ENCODE data around the gene MSLN.

The MSLN gene

DNA sequence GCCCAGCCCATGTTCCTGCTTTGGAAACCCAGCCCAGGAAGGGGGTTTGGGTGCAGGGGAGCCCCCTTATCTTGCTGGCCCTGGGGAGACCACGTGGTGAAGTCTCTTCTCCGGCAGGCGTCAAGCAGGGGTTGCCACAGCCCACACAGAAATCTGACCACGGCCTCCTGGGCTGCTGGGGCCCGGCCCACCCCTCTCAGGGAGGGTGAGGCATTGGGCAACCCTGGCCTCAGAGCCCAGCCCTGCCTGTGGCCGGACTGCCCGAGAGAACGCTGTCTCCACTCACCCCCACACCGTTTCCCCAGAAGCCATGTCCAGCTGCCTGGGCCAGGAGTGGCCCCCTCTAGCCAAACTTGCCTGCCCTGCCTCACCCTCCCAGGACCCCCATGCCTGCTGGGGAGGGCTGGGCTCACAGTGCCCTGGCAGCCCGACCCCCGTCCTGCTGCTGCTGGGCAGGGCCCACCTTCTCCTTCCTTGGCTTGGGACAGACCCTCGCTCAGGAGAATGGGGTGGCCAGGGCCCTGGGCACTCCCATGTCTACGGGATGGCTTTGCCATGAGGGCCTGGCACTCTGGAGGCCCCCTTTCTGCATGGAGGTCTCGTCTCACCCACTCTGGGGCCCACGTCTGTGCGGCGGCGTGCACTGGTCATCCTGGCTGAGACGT, 20.9 kb downstream of the MSLN start:
- TF ChIP-seq POLR2A (IDR thresholded peaks at IDR 0.05; ENCODE audit: low read depth, low read length), result no peak
- TF ChIP-seq POLR2AphosphoS5 (IDR thresholded peaks at IDR 0.05; ENCODE audit: low read depth, low read length), result no peak
- no peak for TF ChIP-seq TAF1 (IDR thresholded peaks at IDR 0.05; ENCODE audit: borderline replicate concordance, low read depth, low read length)
- FAIRE-seq, result no peak

DNA sequence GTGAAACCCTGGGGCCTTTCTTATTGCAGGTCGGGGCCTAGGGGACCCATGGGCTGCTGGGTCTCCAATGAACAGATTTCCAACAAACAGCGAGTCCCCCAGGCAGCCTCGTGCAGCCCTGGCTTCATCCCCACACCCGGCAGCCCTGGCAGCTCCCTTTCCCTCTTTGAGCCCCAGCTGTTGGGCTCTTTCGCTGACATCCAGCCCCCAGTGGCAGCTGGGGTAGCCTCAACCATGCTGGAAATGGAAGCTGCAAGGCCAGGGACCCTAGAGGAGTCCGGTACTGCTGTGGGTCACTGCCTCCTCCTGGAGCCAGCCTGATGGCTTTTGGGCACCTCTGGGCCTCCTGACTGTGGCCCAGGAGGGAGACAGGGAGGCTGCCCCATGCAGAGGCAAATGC, 21.7 kb downstream of the MSLN start:
- no peak for DNase-seq (ENCODE audit: insufficient read length)
- TF ChIP-seq POLR2AphosphoS5 (IDR thresholded peaks at IDR 0.05; ENCODE audit: low read depth, low read length), result no peak
- TF ChIP-seq TAF1 (IDR thresholded peaks at IDR 0.05; ENCODE audit: borderline replicate concordance, low read depth, low read length), result no peak
- no peak for TF ChIP-seq POLR2A (IDR thresholded peaks at IDR 0.05; ENCODE audit: low read depth, low read length)
- no peak for FAIRE-seq

More for the DNA sequence above, 20.9 kb downstream of the MSLN start:
- DNase-seq (ENCODE audit: insufficient read length), result no peak

DNA sequence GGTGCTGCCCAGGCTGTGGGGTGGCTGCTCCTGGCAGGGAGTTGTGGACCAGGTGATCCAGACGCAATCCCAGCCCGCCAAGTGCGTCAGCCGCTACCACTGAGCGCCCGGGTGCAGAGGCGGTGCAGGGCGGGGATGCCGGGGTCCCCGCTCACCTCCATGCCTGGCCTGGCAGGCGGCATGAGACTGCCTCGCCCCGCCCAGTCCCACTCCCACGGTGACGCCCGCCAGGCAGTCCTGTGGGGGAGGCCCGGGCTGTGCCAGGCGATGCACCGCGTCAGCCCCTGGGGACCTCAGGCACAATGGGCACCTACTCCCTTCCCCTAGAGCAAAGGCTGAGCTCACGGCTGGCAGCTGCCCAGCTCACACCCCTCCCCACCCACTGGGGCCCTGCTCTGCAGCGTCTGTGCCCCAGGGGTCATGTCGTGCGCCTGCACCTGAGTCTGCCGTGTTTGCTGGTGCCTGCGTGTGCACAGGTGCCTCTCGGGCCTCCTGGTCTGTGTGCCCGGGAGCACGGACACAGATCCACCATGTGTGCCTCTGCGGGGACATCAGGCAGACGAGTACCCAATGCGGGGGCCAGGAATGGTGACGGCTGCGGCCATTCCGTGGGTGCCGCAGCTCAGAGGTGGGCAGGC, 22.4 kb downstream of the MSLN start:
- DNase-seq (ENCODE audit: insufficient read length), result no peak
- TF ChIP-seq POLR2A (IDR thresholded peaks at IDR 0.05; ENCODE audit: low read depth, low read length), result no peak
- TF ChIP-seq TAF1 (IDR thresholded peaks at IDR 0.05; ENCODE audit: borderline replicate concordance, low read depth, low read length), result no peak
- TF ChIP-seq POLR2AphosphoS5 (IDR thresholded peaks at IDR 0.05; ENCODE audit: low read depth, low read length), result no peak; the same call in 1 of the 2 replicates
- no peak for FAIRE-seq

GRCh38 chr16:783404-784161, 23.0 kb downstream of the MSLN start:
- no peak for TF ChIP-seq POLR2AphosphoS5 (IDR thresholded peaks at IDR 0.05; ENCODE audit: low read depth, low read length)
- FAIRE-seq (no peak), DNase-seq (ENCODE audit: insufficient read length) (no peak)

DNA sequence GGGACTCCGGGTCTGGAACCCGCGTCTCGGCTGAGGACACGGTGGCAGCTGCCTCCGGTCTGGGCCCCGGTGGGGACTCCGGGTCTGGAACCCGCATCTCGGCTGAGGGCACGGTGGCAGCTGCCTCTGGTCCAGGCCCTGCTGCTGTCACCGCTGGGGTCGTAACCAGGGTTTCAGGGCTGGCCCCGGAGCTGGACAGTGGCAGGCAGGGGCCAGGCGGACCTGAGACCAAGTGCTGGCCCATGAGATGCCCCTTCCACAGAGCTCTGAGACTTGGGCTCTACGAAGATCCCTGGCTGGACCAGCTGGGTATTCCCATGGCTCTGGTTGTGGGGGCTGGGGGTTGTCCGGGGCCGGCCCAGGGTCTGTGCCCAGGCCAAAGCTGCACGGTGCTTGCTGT, 23.9 kb downstream of the MSLN start:
- no peak for FAIRE-seq
- no peak for DNase-seq (ENCODE audit: insufficient read length)
- TF ChIP-seq POLR2AphosphoS5 (IDR thresholded peaks at IDR 0.05; ENCODE audit: low read depth, low read length) (no peak), POLR2A (IDR thresholded peaks at IDR 0.05; ENCODE audit: low read depth, low read length) (no peak), TAF1 (IDR thresholded peaks at IDR 0.05; ENCODE audit: borderline replicate concordance, low read depth, low read length) (no peak)

GRCh38 chr16:785563-786535, 25.3 kb downstream of the MSLN start:
- TF ChIP-seq POLR2AphosphoS5 (IDR thresholded peaks at IDR 0.05; ENCODE audit: low read depth, low read length) (no peak), POLR2A (IDR thresholded peaks at IDR 0.05; ENCODE audit: low read depth, low read length) (no peak), TAF1 (IDR thresholded peaks at IDR 0.05; ENCODE audit: borderline replicate concordance, low read depth, low read length) (no peak)
- DNase-seq (ENCODE audit: insufficient read length) (peak; percentile 79), FAIRE-seq (peak; percentile 69)

GRCh38 chr16:787321-787966, 26.9 kb downstream of the MSLN start:
- no peak for TF ChIP-seq TAF1 (IDR thresholded peaks at IDR 0.05; ENCODE audit: borderline replicate concordance, low read depth, low read length)
- no peak for TF ChIP-seq POLR2AphosphoS5 (IDR thresholded peaks at IDR 0.05; ENCODE audit: low read depth, low read length)
- no peak for TF ChIP-seq POLR2A (IDR thresholded peaks at IDR 0.05; ENCODE audit: low read depth, low read length)
- no peak for DNase-seq (ENCODE audit: insufficient read length)
- FAIRE-seq, result no peak

GRCh38 chr16:787978-788398, 27.5 kb downstream of the MSLN start, which contains the start of gene RPUSD1:
Gene RPUSD1 (minus strand): TSS chr16:788381. CDS start chr16:787737, 644 bp downstream.
- DNase-seq (ENCODE audit: insufficient read length), result no peak
- TF ChIP-seq POLR2AphosphoS5 (IDR thresholded peaks at IDR 0.05; ENCODE audit: low read depth, low read length) (peak; percentile 52; the same call in 1 of the 2 replicates), POLR2A (IDR thresholded peaks at IDR 0.05; ENCODE audit: low read depth, low read length) (peak; percentile 69; the same call in 1 of the 2 replicates), TAF1 (IDR thresholded peaks at IDR 0.05; ENCODE audit: borderline replicate concordance, low read depth, low read length) (peak; percentile 49; the same call in 1 of the 2 replicates)
- FAIRE-seq, result no peak

GRCh38 chr16:788399-789126, 28.0 kb downstream of the MSLN start, which contains the start of gene CHTF18:
Gene CHTF18 (plus strand): TSS chr16:788620. CDS start chr16:788685, 65 bp downstream.
- FAIRE-seq (peak; percentile 96), DNase-seq (ENCODE audit: insufficient read length) (peak; percentile 100)
- TF ChIP-seq POLR2A (IDR thresholded peaks at IDR 0.05; ENCODE audit: low read depth, low read length), result no peak
- no peak for TF ChIP-seq TAF1 (IDR thresholded peaks at IDR 0.05; ENCODE audit: borderline replicate concordance, low read depth, low read length)
- 0 out of 2 replicates have a peak, but pooled peaks have one; percentile 33 for TF ChIP-seq POLR2AphosphoS5 (IDR thresholded peaks at IDR 0.05; ENCODE audit: low read depth, low read length)

Measured in GM12892 (cell line).